Fibroblast of mammary gland (primary cell): ENCODE data around the gene IGFBPL1.

Experiments
- DNase-seq: peaks from one replicate; pipeline ENCODE4 v3.0.0-alpha.2; 2010; ENCODE audit warnings: low read depth
- H3K4me3 ChIP-seq: 2 replicates; pipeline ENCODE4 v1.5.1; 2011; ENCODE audit warnings: low read depth, mild to moderate bottlenecking, low read length, moderate library complexity; ENCODE audit not compliant: control insufficient read depth
- CTCF ChIP-seq: conservative IDR thresholded peaks from 2 replicates; pipeline ENCODE4 v1.5.1; 2011; ENCODE audit warnings: low read depth, low read length, inconsistent platforms; ENCODE audit not compliant: control insufficient read depth, insufficient read depth

IGFBPL1 gene

GRCh38 chr9:38362852-38363588 is 61.2 kb downstream of the IGFBPL1 start:
- DNase-seq = peak; percentile 88
- TF ChIP-seq CTCF = peak; percentile 77
- no peak overlapping the region for H3K4me3 ChIP-seq

GRCh38 chr9:38361473-38361850 is 62.8 kb downstream of the IGFBPL1 start:
- no peak for DNase-seq
- no peak for TF ChIP-seq CTCF
- H3K4me3 ChIP-seq = no peak overlapping the region

GRCh38 chr9:38360839-38361472 is 63.3 kb downstream of the IGFBPL1 start:
- no peak for TF ChIP-seq CTCF
- DNase-seq = no peak
- no peak overlapping the region for H3K4me3 ChIP-seq

GRCh38 chr9:38359689-38360385 is 64.4 kb downstream of the IGFBPL1 start:
- no peak overlapping the region for H3K4me3 ChIP-seq
- TF ChIP-seq CTCF = no peak
- DNase-seq = peak; percentile 65

- no peak for TF ChIP-seq CTCF
- H3K4me3 ChIP-seq = no peak overlapping the region
- no peak for DNase-seq
Observed at GRCh38 chr9:38359297-38359653, 65.0 kb downstream of the IGFBPL1 start.

GRCh38 chr9:38358390-38359296 is 65.6 kb downstream of the IGFBPL1 start:
- no peak for TF ChIP-seq CTCF
- no peak overlapping the region for H3K4me3 ChIP-seq
- DNase-seq = no peak
